ENCODE measurements around the gene MGRN1.

DNA sequence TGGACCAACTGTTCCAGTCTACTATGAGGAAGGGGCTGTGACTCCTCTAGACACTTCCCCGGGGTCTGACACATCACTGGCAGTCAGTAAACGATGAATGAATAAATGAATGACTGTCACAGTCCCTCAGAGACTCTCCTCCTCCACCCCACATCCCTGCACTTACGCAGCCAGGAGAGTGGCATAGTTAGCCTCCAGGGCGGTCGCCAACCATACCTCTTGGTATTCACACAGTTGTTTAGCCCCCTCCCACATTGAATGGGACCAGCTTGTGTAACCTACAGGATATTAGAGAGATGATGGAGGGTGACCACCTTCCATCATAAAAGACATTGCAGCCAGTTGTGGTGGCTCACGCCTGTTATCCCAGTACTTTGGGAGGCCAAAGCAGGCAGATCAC lies 35.7 kb upstream of the MGRN1 start:
- TF ChIP-seq POLR2AphosphoS5 (IDR thresholded peaks at IDR 0.05) (no peak), POLR2A (IDR thresholded peaks at IDR 0.05; ENCODE audit: low read depth) (no peak), EP300 (IDR thresholded peaks at IDR 0.05) (no peak)
- TF ChIP-seq, protein P1, sequence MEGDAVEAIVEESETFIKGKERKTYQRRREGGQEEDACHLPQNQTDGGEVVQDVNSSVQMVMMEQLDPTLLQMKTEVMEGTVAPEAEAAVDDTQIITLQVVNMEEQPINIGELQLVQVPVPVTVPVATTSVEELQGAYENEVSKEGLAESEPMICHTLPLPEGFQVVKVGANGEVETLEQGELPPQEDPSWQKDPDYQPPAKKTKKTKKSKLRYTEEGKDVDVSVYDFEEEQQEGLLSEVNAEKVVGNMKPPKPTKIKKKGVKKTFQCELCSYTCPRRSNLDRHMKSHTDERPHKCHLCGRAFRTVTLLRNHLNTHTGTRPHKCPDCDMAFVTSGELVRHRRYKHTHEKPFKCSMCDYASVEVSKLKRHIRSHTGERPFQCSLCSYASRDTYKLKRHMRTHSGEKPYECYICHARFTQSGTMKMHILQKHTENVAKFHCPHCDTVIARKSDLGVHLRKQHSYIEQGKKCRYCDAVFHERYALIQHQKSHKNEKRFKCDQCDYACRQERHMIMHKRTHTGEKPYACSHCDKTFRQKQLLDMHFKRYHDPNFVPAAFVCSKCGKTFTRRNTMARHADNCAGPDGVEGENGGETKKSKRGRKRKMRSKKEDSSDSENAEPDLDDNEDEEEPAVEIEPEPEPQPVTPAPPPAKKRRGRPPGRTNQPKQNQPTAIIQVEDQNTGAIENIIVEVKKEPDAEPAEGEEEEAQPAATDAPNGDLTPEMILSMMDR (IDR thresholded peaks at IDR 0.05) = no peak

Measured in esophagus muscularis mucosa (tissue), 4 donors.